Panc1 (cell line): ENCODE data around the gene BLVRA. TPM values are rescaled to one million over a fixed set of nuclear protein-coding genes. Genes with fewer than 3 reads are reported as not detected.

Source experiments
- ATAC-seq: fragments of 200-7000 bp; cut with Tn5 transposase; 2 replicates; pipeline ENCODE4 v1.9.1; 2020; ENCODE audit warnings: mild to moderate bottlenecking, moderate library complexity
- BruUV-seq: library from RNA; stranded (reverse); fragments of 400-500 nt; replicated peaks from 2 replicates; lab custom pipeline; 2021; lab: Mats Ljungman, UMichigan
- CTCF ChIA-PET: fragments of 300-600 bp; sonication (Branson Sonifier 250); formaldehyde crosslinking; loops from one replicate; lab custom pipeline; 2022; ENCODE audit warnings: antibody characterized with exemption; lab: Charles Lee
- POLR2A ChIA-PET: fragments of 300-600 bp; sonication (Branson Sonifier 250); formaldehyde crosslinking; loops from one replicate; lab custom pipeline; 2022; ENCODE audit warnings: antibody characterized with exemption; lab: Charles Lee
- DNase-seq: peaks from one replicate; pipeline ENCODE4 v3.0.0-alpha.2; 2010; ENCODE audit warnings: low read depth, low spot score
- H3K27ac ChIP-seq: 2 replicates; pipeline ENCODE4 v1.5.1; 2011; ENCODE audit warnings: mild to moderate bottlenecking, low read length, inconsistent platforms
- H3K27me3 ChIP-seq: fragments of 200-500 bp; sonication (Bioruptor generic); 2 replicates; pipeline ENCODE4 v1.6.0; 2014; ENCODE audit warnings: low read length, inconsistent platforms; ENCODE audit not compliant: control insufficient read depth, insufficient read depth
- H3K36me3 ChIP-seq: fragments of 200-500 bp; sonication (Bioruptor generic); 2 replicates; pipeline ENCODE4 v1.5.1; 2014; ENCODE audit warnings: inconsistent platforms, mild to moderate bottlenecking, low read length, moderate library complexity; ENCODE audit not compliant: control insufficient read depth, insufficient read depth
- H3K4me1 ChIP-seq: 2 replicates; pipeline ENCODE4 v1.5.1; 2011; ENCODE audit warnings: inconsistent platforms, mild to moderate bottlenecking, low read length, moderate library complexity; ENCODE audit not compliant: control insufficient read depth, insufficient read depth
- H3K4me3 ChIP-seq, 2 experiments: 2 replicates each; pipeline ENCODE4 v1.5.1; 2011 to 2012; ENCODE audit warnings: low read depth in 2 of 2, low read length in 2 of 2, mild to moderate bottlenecking in 2 of 2, inconsistent platforms in 1 of 2, moderate library complexity in 1 of 2
- H3K9me3 ChIP-seq: fragments of 200-500 bp; sonication (Bioruptor generic); 2 replicates; pipeline ENCODE4 v1.5.1; 2014; ENCODE audit warnings: low read depth, mild to moderate bottlenecking, inconsistent platforms, low read length, moderate library complexity; ENCODE audit not compliant: control insufficient read depth, insufficient read depth
- POLR2AphosphoS5 ChIP-seq: IDR thresholded peaks from 2 replicates; pipeline ENCODE4 v1.6.1; 2012; ENCODE audit warnings: mild to moderate bottlenecking, low read depth, low read length, moderate library complexity
- SIN3A ChIP-seq: IDR thresholded peaks from 2 replicates; pipeline ENCODE4 v1.6.1; 2012; ENCODE audit warnings: low read depth, mild to moderate bottlenecking, low read length, moderate library complexity, borderline replicate concordance; ENCODE audit not compliant: insufficient read depth
- TCF7L2 ChIP-seq: IDR thresholded peaks from 2 replicates; pipeline ENCODE4 v1.6.1; 2011; ENCODE audit warnings: mild to moderate bottlenecking, low read depth, low read length, inconsistent platforms
- in situ Hi-C: cut with HindIII; loops from 2 replicates; pipeline ENCODE4 v1.10.0; 2016; ENCODE audit warnings: low sequenced_read_pairs, low pct_unique_long_range_greater_than_20kb
- intact Hi-C: fragments of 100-400 bp; cut with micrococcal nuclease; formaldehyde crosslinking; loops from one replicate; pipeline ENCODE4 v1.10.0; 2022; ENCODE audit not compliant: unreplicated experiment
- total RNA-seq: library from RNA; stranded (reverse); gene quantifications from one replicate; pipeline ENCODE4 v1.2.1, GENCODE V29; 2021; ENCODE audit not compliant: unreplicated experiment
- TF ChIP-seq, protein P1 (sequence below), 2 experiments: IDR thresholded peaks; 2 replicates each; pipeline ENCODE4 v1.6.1; 2011 to 2012; ENCODE audit warnings: low read depth in 2 of 2, control low read depth in 1 of 2, low read length in 1 of 2, mild to moderate bottlenecking in 1 of 2, moderate library complexity in 1 of 2; ENCODE audit not compliant: insufficient read depth in 1 of 2
- TF ChIP-seq, protein P2 (sequence below): fragments of 450-650 bp; IDR thresholded peaks from 2 replicates; pipeline ENCODE4 v1.5.1; 2017; ENCODE audit warnings: mild to moderate bottlenecking

The BLVRA gene
- total RNA-seq, 1 experiment from 2014 or later = 85.5 TPM

- ATAC-seq (no peak), DNase-seq (no peak)
- intact Hi-C loops = no loop called here
- POLR2A ChIA-PET = interaction anchor here (0.6 kb wide), 1 partner anchor 917 kb away, joined by 5 read pairs; no protein-coding TSS in a partner anchor
- H3K27me3 ChIP-seq = no peaks in the 10 kb centered on the region; the same call in 1 of the 2 replicates
- TF ChIP-seq TCF7L2 = no peak
- in situ Hi-C loops = no loop called here
- no peak overlapping the region for H3K27ac ChIP-seq
- H3K36me3 ChIP-seq = no peaks in the 10 kb centered on the region
- BruUV-seq = no TSS peak
- H3K4me1 ChIP-seq = no peaks in the 10 kb centered on the region
- H3K4me3 ChIP-seq = no peak overlapping the region
- H3K9me3 ChIP-seq = no peaks in the 10 kb centered on the region
- CTCF ChIA-PET = interaction anchor here (0.6 kb wide), 1 partner anchor 223 kb away, joined by 3 read pairs; no protein-coding TSS in a partner anchor
These were observed 85.8 kb downstream of the BLVRA start for GRCh38 chr7:43844257-43844656.

DNA sequence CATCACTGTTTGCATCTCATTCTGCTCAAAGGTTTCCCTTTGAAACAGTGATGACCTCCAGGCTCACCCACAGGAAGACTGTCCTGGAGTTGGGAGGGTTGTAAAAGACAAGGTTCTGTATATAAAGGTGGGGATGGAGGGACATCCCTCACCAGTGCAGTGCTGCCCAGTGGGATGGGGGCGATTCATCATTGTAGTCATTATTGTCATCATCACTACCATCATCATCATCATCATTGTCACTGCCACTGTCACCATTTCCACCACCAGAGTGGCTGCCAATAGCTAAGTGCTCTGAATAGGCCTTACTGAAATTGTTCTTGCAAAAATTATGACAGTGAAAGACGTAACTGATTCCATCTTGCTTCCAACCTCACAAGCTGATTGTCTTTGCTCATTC is 86.2 kb downstream of the BLVRA start:
- ChIA-PET CTCF (no interaction called here), POLR2A (no interaction called here)
- Histone ChIP-seq H3K36me3 (no peaks in the 10 kb centered on the region), H3K4me3 (no peak overlapping the region), H3K4me1 (no peaks in the 10 kb centered on the region), H3K27ac (no peak overlapping the region), H3K27me3 (no peaks in the 10 kb centered on the region; the same call in 1 of the 2 replicates), H3K9me3 (no peaks in the 10 kb centered on the region)
- no TSS peak for BruUV-seq
- in situ Hi-C loops (no loop called here), intact Hi-C loops (no loop called here)
- no peak for ATAC-seq
- no peak for DNase-seq
- TF ChIP-seq, protein P1, sequence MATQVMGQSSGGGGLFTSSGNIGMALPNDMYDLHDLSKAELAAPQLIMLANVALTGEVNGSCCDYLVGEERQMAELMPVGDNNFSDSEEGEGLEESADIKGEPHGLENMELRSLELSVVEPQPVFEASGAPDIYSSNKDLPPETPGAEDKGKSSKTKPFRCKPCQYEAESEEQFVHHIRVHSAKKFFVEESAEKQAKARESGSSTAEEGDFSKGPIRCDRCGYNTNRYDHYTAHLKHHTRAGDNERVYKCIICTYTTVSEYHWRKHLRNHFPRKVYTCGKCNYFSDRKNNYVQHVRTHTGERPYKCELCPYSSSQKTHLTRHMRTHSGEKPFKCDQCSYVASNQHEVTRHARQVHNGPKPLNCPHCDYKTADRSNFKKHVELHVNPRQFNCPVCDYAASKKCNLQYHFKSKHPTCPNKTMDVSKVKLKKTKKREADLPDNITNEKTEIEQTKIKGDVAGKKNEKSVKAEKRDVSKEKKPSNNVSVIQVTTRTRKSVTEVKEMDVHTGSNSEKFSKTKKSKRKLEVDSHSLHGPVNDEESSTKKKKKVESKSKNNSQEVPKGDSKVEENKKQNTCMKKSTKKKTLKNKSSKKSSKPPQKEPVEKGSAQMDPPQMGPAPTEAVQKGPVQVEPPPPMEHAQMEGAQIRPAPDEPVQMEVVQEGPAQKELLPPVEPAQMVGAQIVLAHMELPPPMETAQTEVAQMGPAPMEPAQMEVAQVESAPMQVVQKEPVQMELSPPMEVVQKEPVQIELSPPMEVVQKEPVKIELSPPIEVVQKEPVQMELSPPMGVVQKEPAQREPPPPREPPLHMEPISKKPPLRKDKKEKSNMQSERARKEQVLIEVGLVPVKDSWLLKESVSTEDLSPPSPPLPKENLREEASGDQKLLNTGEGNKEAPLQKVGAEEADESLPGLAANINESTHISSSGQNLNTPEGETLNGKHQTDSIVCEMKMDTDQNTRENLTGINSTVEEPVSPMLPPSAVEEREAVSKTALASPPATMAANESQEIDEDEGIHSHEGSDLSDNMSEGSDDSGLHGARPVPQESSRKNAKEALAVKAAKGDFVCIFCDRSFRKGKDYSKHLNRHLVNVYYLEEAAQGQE (IDR thresholded peaks at IDR 0.05; ENCODE audit: insufficient read depth in 1 of 2, low read depth in 2 of 2, low read length in 1 of 2) = no peak
- TF ChIP-seq POLR2AphosphoS5 (no peak), SIN3A (no peak), TCF7L2 (no peak)
- TF ChIP-seq, protein P2, sequence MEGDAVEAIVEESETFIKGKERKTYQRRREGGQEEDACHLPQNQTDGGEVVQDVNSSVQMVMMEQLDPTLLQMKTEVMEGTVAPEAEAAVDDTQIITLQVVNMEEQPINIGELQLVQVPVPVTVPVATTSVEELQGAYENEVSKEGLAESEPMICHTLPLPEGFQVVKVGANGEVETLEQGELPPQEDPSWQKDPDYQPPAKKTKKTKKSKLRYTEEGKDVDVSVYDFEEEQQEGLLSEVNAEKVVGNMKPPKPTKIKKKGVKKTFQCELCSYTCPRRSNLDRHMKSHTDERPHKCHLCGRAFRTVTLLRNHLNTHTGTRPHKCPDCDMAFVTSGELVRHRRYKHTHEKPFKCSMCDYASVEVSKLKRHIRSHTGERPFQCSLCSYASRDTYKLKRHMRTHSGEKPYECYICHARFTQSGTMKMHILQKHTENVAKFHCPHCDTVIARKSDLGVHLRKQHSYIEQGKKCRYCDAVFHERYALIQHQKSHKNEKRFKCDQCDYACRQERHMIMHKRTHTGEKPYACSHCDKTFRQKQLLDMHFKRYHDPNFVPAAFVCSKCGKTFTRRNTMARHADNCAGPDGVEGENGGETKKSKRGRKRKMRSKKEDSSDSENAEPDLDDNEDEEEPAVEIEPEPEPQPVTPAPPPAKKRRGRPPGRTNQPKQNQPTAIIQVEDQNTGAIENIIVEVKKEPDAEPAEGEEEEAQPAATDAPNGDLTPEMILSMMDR = no peak

GRCh38 chr7:43847496-43847895 is 89.0 kb downstream of the BLVRA start:
- no TSS peak for BruUV-seq
- CTCF ChIA-PET = interaction anchor here (0.6 kb wide), 1 partner anchor 607 kb away, joined by 3 read pairs; no protein-coding TSS in a partner anchor
- no peak for TF ChIP-seq POLR2AphosphoS5
- no peak for TF ChIP-seq SIN3A
- TF ChIP-seq, protein P1 (IDR thresholded peaks at IDR 0.05; ENCODE audit: insufficient read depth in 1 of 2, low read depth in 2 of 2, low read length in 1 of 2) = no peak
- TF ChIP-seq, protein P2 = no peak
- no peak for TF ChIP-seq TCF7L2
- in situ Hi-C loops (no loop called here), intact Hi-C loops (no loop called here)
- H3K27me3 ChIP-seq = no peaks in the 10 kb centered on the region
- POLR2A ChIA-PET = interaction anchor here (0.7 kb wide), 1 partner anchor 19 kb away, joined by 3 read pairs; no protein-coding TSS in a partner anchor
- ATAC-seq = no peak
- H3K4me3 ChIP-seq = no peak overlapping the region
- H3K4me1 ChIP-seq = no peaks in the 10 kb centered on the region
- DNase-seq = no peak
- no peak overlapping the region for H3K27ac ChIP-seq
- H3K9me3 ChIP-seq = no peaks in the 10 kb centered on the region
- H3K36me3 ChIP-seq = no peaks in the 10 kb centered on the region
